GM21515 (cell line): ENCODE measurements around the gene MSH2.
"Not testable (repeated sequence)": the region's sequence is repeated elsewhere in the genome, so short reads cannot be mapped to it uniquely, and the experiment has no call there.

Source experiments
- ATAC-seq: cut with Tn5 transposase; IDR thresholded peaks from one replicate; pipeline ENCODE4 v1.9.1; 2021; ENCODE audit not compliant: unreplicated experiment

The MSH2 gene

DNA sequence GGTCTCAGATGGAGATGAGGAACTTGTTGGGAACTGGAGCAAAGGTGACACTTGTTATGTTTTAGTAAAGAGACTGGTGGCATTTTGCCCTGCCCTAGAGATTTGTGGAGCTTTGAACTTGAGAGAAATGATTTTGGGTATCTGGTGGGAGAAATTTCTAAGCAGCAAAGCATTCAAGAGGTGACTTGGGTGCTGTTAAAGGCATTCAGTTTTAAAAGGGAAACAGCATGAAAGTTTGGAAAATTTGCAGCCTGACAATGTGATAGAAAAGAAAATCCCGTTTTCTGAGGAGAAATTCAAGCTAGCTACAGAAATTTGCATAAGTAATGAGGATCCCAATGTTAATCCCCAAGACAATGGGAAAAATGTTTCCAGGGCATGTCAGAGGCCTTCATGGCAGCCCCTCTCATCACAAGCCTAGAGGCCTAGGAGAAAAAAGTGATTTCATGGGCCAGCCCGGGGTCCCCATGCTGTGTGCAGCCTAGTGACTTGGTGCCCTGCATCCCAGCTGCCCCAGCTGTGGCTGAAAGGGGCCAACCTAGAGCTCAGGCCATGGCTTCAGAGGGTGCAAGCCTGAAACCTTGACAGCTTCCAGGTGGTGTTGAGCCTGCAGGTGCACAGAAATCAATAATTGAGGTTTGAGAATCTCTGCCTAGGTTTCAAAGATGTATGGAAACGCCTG is 3.8 kb downstream of the MSH2 start:
- not testable (repeated sequence) for ATAC-seq

GRCh38 chr2:47407976-47408375 is 5.0 kb downstream of the MSH2 start:
- ATAC-seq = not testable (repeated sequence)

GRCh38 chr2:47414682-47415458 is 11.9 kb downstream of the MSH2 start:
- ATAC-seq = no peak

GRCh38 chr2:47420214-47420613 is 17.3 kb downstream of the MSH2 start:
- ATAC-seq = no peak

DNA sequence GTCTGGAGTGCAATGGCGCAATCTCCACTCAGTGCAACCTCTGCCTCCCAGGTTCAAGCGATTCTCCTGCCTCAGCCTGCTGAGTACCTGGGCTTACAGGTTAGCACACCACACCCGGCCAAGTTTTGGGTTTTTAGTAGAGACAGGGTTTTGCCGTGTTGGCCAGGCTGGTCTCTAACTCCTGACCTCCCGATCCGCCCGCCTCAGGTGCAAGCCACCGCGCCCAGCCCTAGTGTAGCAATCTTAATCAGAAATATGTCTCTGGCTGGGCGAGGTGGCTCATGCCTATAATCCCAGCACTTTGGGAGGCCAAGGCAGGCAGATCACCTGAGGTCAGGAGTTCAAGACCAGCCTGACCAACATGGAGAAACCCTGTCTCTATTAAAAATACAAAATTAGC is 17.7 kb downstream of the MSH2 start:
- ATAC-seq = not testable (repeated sequence)

- ATAC-seq = no peak
Observed at GRCh38 chr2:47422016-47422415, 19.1 kb downstream of the MSH2 start.

DNA sequence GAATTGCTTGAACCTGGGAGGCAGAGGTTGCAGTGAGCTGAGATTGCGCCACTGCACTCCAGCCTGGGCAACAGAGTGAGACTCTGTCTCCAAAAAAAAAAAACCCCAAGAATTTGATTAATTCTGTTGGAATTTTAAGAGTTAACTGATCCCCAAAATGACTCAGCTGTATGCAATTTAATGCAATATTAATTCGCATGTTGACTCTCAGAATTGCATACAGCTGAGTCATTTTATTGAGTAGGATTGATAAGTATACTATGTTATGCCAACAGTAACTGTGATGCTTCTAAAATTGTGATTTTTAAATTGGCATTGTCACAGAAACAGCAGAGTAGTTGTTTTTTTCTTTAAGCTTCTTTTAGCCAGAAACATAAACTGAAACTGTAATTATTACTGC is 19.6 kb downstream of the MSH2 start:
- no peak for ATAC-seq

GRCh38 chr2:47426786-47427185 is 23.8 kb downstream of the MSH2 start:
- no peak for ATAC-seq

DNA sequence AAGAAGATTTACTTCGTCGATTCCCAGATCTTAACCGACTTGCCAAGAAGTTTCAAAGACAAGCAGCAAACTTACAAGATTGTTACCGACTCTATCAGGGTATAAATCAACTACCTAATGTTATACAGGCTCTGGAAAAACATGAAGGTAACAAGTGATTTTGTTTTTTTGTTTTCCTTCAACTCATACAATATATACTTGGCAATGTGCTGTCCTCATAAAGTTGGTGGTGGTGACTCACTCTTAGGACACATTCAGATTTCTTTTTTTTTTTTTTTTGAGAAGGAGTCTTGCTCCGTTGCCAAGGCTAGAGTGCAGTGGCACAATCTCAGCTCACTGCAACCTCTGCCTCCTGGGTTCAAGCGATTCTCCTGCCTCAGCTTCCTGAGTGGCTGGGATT is 26.8 kb downstream of the MSH2 start:
- no peak for ATAC-seq

- not testable (repeated sequence) for ATAC-seq
Observed at GRCh38 chr2:47433006-47433405, 30.1 kb downstream of the MSH2 start.

- ATAC-seq = not testable (repeated sequence)
Observed at GRCh38 chr2:47433445-47433844, 30.5 kb downstream of the MSH2 start.

DNA sequence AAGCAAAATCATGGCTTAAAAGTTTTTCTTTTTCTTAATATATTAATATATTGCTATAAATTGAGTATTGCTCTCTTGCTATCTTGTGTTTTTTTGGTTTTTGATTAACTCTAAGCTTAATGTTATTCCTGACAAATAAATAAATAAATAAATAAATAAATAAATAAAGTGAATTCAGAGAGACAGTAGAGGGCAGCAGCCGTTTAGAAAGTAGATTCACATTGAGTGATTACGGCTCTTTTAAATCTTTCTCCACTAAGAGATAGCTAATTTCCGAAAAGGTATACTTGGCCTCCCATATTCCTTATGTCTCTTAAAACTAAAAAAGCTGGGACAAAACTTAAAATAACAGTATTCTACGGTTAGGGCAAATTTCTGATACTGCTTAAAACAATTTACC is 34.3 kb downstream of the MSH2 start:
- no peak for ATAC-seq

DNA sequence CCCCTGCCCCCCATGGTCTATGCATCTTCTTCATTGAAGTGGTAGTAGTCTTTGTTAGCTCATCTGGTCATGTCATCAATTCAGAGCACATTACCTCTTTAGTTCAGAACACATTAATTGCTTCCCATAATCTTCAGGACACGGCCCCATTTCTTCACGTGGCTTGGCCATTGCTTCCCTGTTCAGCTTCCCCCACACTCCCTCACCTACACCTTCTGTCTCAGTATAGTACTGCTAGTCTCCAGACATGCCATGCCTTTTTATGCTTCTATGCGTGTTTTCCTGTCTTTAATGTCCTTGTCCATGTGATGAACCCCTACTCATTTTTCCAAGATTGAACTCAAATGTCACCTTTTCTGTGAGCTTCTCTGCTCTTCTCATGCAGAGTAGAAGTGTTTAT is 35.1 kb downstream of the MSH2 start:
- ATAC-seq = no peak

- no peak for ATAC-seq
Observed at GRCh38 chr2:47438783-47439182, 35.8 kb downstream of the MSH2 start.

DNA sequence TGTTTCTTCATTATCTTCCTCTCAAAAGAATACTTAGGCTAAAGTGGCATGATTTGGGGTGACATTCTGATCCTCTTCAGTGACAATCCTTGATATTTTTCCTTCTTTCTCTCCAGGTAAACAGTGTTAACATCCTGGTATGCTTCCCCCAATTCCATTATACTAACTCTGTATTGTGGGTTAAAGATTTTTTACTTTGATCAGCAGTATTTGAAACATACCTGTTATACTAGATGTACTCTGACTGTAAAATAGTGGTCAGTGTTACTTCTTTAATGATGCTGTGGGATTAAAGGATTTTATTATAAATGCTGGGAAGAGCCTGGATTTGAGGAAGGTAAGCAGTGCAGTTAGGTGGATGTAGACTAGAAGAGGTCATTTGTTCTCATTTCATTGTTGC is 48.8 kb downstream of the MSH2 start:
- ATAC-seq = no peak

DNA sequence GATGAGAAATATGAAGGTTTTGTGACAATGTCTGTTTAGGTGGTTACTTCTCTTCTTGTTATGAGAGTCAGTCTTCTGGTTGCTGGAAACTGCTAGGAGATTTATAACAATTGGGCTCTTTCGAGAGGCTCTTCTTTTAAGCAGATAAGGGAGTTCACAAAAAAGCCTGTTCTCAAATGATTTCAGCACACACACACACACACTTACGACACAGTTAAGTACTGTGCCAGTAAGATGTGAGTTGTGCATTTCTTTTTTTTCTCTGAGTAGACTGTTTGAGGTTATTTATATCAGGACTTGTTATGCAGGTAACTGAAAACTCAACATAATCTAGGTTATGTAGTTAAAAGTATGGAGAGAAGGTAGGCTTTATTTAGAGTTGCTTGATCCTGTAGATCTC is 49.8 kb downstream of the MSH2 start:
- ATAC-seq = no peak

- ATAC-seq = not testable (repeated sequence)
Observed at GRCh38 chr2:47454818-47455217, 51.9 kb downstream of the MSH2 start.

GRCh38 chr2:47455411-47455810 is 52.5 kb downstream of the MSH2 start:
- ATAC-seq = no peak

DNA sequence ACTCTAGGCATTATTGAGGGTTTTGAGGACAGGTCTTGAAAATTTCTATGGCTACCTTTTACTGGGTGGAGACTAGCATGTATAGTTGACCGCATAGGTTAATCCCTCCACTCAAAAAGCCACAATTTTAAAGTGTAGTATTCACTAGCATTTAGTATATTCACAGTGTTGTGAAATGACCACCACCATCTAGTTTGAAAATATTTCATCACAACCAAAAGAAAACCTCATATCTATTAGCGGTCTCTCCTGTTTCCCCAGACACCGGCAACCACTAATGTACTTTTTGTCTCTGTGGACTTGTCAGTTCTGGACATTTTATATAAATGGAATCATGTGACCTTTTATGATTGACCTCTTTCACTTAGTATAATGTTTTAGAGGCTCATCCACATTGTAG is 53.9 kb downstream of the MSH2 start:
- ATAC-seq = no peak

DNA sequence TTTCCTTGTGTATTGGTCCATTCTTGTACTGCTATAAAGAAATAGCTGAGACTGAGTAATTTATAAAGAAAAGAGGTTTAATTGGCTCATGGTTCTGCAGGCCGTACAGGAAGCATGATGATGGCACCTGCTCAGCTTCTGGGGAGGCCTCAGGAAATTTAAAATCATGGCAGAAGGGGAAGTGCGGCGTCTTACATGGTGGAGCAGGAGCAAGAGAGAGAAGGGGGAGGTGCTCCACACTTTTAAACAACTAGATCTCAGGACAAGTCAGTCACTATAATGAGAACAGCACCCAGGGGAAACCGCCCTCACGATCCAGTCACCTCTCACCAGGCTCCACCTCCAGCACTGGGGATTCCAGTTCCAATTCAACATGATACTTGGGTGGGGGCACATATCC is 54.3 kb downstream of the MSH2 start:
- no peak for ATAC-seq

- no peak for ATAC-seq
Observed at GRCh38 chr2:47459021-47459420, 56.1 kb downstream of the MSH2 start.

GRCh38 chr2:47460766-47461165 is 57.8 kb downstream of the MSH2 start:
- no peak for ATAC-seq
